Measurements from ENCODE around the gene MAP4.

- TF ChIP-seq, protein P1, sequence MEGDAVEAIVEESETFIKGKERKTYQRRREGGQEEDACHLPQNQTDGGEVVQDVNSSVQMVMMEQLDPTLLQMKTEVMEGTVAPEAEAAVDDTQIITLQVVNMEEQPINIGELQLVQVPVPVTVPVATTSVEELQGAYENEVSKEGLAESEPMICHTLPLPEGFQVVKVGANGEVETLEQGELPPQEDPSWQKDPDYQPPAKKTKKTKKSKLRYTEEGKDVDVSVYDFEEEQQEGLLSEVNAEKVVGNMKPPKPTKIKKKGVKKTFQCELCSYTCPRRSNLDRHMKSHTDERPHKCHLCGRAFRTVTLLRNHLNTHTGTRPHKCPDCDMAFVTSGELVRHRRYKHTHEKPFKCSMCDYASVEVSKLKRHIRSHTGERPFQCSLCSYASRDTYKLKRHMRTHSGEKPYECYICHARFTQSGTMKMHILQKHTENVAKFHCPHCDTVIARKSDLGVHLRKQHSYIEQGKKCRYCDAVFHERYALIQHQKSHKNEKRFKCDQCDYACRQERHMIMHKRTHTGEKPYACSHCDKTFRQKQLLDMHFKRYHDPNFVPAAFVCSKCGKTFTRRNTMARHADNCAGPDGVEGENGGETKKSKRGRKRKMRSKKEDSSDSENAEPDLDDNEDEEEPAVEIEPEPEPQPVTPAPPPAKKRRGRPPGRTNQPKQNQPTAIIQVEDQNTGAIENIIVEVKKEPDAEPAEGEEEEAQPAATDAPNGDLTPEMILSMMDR (IDR thresholded peaks at IDR 0.05): no peak
- no peak for TF ChIP-seq POLR2A (IDR thresholded peaks at IDR 0.05)
- no peak for TF ChIP-seq POLR2AphosphoS5 (IDR thresholded peaks at IDR 0.05)
Measured at GRCh38 chr3:48016301-48016973, at the start of gene MAP4.

Measured in gastroesophageal sphincter (tissue), 3 donors.